CD1c-positive myeloid dendritic cell (primary cell): ENCODE results near the gene PUSL1.
A peak's percentile ranks its signal among the peaks of the same experiment; 100 is the strongest.

Experiments used
- DNase-seq: peaks from one replicate; pipeline ENCODE4 v3.0.0-alpha.2; 2016; ENCODE audit errors: extremely low spot score

Gene PUSL1

DNA sequence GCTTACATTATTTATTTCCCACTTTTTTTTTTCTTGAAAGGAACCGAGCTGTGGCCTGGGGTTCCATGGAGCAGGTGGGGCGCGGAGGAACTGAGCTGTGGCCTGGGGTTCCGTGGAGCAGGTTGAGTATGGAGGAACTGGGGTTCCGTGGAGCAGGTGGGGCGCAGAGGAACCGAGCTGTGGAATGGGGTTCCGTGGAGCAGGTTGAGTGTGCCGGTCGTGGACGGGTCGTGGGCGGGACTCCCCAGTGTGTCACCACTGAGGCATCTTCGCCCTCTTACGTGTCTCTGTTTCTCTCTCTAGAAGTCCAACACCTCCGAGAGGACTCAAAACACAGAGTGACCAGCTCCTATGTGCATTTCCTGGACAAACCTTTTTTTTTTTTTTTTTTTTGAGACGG is 29.4 kb upstream of the PUSL1 start:
- DNase-seq, result no peak

DNA sequence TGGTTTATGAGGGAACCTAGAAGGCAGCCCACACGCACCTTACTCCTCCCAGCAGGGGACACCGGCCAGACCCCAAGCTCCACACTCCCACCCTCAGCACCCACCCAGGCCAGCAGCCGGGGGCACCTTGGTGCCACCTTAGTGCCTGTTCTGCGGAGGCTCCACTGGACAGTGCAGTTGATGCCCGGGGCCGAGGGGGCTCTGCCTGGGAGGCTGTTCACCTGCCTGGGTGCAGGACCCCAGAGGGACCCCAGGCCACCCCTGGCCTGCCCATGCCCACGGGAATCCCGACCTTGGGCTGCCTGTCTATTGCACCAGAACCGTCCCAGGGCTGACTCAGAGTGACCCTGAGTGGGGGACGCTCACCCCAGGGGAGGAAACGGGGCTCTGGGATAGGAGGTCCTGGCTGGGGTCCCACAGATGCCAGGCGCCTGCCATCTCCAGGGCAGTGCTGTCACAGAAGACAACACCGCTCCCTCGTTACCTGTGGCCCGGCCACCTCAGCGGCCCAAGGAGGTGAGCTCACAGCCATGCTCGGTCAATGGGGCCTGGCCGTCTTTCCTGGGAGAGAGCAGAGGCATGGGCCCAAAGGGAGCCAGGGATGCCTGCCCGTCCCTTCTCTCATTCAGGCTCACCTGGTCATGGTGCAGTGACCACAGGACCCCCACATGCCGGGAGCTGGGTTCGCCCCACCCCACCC is 27.5 kb upstream of the PUSL1 start:
- no peak for DNase-seq

DNA sequence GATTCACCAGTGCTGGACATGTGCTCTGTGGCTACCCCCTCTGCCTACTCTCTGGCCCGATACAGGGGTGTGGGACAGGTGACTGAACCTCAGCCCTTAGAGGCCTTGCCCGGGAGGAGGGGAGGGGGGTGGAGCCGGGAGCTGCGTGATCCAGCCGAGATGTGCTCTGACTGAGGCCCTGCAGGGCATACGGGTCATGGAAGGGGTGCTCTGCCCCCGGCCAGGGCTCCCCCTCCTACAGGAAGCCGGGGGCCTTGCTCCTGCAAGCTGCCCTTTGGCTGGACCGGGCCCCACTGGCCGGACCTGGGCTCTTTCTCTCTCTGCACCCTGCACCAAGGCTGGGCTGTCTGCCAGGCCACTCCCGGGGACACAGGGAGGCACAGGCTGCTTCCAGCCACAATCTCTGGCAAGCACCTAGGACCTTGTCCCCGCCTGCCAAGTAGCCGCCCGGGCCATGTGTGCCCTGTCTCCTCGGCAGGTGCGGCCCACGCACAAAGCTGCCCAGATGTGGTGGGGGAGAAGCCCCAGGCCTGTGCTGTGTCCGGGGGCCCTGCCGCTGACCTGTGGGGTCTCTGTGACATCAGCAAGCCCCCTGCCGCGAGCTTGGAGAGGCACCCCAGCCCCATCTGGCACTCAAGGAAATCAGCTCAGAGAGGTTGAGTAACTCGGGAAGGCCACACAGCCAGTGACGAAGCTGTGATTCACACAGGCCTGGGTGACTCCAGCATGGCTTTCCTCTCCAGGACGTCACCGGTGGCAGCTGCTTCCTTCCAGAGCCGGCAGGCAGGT is 26.7 kb upstream of the PUSL1 start:
- DNase-seq, result peak; percentile 27

- peak; percentile 18 for DNase-seq
Observed at GRCh38 chr1:1282998-1283397, 25.4 kb upstream of the PUSL1 start.

DNA sequence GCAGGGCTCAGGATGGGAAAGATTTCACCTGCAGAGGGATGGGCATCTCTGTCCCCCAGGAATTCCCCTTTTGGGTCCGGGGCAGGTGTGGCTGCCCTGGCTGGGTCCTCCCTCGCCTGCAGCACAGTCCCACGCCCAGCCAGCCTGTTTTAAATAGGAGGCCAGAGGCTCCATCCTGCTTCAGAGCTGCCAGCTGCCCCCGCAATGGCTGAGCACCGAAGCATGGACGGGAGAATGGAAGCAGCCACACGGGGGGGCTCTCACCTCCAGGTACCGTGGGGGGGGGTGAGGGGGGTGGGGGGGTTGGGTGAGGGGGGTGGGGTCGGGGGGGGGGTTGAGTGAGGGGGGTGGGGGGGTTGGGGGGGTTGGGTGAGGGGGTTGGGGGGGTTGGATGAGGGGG is 24.6 kb upstream of the PUSL1 start:
- DNase-seq, result no peak

DNA sequence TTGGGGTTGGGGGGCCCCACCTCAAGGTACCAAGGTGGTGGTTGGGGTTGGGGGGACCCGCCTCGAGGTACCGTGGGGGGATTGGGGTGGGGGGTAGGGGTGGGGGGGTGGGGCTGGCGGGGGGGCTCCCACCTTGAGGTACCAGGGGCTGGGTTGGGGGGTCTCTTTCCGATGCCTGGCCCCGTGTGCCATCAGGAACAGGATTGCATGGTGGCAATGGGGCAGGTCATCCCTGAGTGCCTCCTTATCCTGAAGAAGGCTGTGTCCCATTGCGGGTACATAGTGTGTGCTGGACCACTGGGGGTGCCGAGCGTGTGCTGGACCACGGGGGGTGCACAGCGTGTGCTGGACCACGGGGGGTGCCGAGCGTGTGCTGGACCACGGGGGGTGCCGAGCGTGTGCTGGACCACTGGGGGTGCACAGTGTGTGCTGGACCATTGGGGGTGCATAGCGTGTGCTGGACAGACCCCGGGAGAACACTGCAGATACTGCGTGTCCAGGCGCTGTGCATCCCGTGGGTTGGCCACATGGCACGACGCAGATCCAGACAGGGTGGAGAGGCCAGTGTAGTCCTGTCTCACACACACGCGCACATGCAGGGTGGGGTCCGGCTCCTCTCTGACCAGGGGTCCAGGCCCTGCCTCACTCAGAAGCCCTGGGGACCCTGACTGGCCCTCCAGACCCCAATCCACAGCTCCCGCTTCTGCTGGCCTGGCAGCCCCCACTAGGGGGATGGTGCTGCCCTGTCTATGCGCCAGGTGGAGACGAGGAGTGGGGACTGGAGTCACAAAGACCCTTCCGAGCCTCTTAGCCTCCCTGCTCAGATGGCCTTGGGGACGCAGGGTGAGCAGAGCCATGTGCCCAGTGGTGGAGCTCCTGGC is 23.9 kb upstream of the PUSL1 start:
- no peak for DNase-seq

- no peak for DNase-seq
Observed at GRCh38 chr1:1285102-1285571, 23.3 kb upstream of the PUSL1 start.

GRCh38 chr1:1285611-1286311 is 22.6 kb upstream of the PUSL1 start:
- DNase-seq, result no peak

- no peak for DNase-seq
Observed at GRCh38 chr1:1286313-1287261, 21.8 kb upstream of the PUSL1 start.

- DNase-seq, result no peak
Observed at GRCh38 chr1:1287288-1288110, 20.9 kb upstream of the PUSL1 start.

- peak; percentile 57 for DNase-seq
Observed at GRCh38 chr1:1290238-1290731, 18.1 kb upstream of the PUSL1 start.

- DNase-seq, result no peak
Observed at GRCh38 chr1:1291023-1291528, 17.3 kb upstream of the PUSL1 start.

- peak; percentile 40 for DNase-seq
Observed at GRCh38 chr1:1291548-1292441, 16.6 kb upstream of the PUSL1 start.

- no peak for DNase-seq
Observed at GRCh38 chr1:1292442-1292779, 16.0 kb upstream of the PUSL1 start.

GRCh38 chr1:1292851-1293250 is 15.5 kb upstream of the PUSL1 start:
- no peak for DNase-seq

DNA sequence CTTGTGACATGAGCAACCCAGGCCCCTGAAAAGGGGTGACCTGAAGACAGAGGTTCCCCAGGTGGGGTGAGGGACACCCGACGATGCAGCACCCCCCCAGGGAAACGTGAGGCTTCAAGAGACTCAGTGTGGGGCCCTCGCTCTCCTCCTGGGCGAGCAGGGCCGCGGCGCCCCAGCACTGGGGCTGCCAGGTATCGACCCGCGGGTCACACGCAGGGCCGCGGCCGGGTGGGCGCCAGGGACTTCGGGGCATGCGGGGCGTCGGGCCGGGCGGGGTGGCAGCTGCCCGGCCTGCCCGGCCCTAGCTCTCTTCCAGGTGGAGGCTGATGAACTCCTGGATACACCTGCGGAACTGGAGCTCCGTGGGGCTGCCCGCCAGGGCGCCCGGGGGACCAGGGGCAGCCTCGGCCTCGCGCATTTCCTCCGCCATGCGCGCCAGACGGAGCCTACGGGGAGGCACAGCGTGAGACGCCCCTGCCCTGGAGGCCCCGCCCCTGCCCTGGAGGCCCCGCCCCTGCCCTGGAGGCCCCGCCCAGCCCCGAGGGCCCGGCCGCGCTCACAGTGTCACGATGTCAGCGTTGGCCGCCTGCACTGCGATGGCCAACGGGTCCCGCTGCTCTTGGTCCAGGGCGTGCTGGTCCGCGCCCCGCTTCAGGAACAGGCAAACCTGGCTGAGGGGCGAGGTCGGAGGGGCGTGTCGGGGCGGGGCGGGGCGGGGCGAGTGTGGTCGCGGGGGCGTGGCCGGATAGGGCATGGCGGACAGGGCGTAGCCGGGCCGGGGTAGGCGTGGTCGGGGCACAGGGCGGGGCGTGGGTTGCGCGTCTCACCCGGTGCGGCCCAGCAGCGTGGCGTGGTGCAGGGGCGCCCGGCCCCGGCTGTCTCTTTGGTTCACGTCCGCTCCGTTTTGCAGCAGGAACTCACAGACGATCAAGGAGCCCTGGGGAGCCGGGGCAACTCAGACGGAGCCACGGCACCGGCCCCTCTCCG is 14.8 kb upstream of the PUSL1 start:
- DNase-seq, result no peak

- no peak for DNase-seq
Observed at GRCh38 chr1:1294250-1294890, 14.0 kb upstream of the PUSL1 start.
